IPS-NIHi11 (cell line): Measurements from ENCODE around the gene SF3A1.

ENCODE experiments used
- DNase-seq: peaks from one replicate; pipeline ENCODE4 v3.0.0; 2012; ENCODE audit warnings: mixed read lengths, low spot score

The SF3A1 gene

DNA sequence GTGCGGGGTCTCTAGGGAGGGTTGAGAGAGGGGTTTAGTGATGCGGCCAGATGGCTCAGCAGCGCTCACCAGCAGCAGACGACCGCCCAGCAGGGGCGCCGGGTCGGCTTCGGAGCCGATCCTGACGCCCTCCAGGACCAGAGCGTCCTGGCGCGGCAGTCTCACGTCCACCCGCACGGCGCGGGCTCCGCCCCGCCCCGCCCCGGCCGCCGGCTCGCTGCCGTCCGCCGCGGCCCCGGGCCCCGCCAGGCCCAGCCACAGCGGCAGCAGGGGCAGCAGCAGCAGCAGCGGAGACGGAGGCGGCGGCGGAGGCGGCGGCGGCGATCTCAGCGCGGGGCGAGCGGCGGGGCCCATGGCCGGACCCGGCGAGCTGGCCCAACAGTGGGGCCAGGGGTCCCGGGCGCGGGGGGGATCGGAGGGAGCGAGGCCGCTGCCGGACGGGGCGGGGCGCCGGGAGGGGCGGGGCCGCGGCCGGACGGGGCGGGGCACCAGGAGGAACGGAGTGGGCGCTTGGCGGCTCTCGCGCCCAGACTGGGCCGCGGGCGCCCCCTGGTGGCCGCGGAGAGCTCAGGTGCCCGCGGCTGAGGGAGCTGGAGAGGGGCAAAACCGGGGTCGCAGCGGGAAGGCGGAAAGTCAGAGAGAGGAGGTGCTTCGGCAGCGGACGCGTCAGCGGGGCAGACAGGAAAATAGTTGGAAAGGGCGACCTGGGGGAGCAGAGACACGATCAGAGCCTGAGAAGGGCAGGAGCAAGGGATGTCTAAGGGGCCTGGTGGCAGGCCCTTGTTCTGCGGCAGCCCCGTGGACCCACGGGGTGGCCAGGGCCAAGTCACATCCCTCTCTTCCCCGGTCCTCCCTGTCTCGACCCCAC lies 30.5 kb upstream of the SF3A1 start, which contains the start of gene RNF215:
TSS of gene RNF215 (minus strand) at position 452 of the 868 bp plus-strand sequence. CDS start at position 354, 98 bp downstream.
- DNase-seq = peak; percentile 98

DNA sequence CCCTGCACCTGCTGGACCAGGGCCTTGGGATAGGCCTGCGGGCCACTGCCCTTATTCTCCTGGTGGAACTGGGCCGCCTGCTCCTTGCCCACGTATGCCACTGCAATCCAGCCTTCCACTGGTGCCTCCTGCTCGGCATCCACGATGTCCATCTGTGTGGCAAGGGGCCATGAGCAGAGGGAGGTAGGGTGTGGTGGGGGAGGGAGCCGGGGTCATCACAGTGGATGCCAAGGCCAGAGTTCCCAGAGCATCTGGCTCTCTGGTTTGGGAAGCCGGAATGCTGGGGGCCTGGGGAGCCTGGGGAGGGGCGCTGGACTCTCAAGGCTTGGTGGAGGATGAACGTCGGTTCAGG lies 29.9 kb upstream of the SF3A1 start:
- no peak for DNase-seq

DNA sequence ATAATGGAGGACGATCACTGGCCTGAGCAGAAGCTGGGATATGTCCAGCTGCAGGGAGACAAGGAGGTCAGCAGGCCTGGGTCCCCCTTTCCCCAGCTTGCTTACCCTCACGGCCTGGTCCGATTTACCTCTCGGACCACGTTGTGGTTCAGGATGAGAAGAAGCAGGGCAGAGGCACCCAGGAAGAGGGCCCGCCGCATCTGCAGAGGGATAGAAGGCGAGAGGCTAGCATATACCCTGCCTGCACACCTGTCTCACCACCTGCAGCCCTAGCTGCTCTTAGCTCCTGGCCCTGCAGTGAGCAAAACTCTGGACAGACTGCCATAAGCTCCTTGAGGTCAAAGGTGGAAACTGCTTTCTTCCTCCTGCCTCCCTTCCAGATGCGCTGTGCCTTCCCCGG lies 29.2 kb upstream of the SF3A1 start:
- no peak for DNase-seq

DNA sequence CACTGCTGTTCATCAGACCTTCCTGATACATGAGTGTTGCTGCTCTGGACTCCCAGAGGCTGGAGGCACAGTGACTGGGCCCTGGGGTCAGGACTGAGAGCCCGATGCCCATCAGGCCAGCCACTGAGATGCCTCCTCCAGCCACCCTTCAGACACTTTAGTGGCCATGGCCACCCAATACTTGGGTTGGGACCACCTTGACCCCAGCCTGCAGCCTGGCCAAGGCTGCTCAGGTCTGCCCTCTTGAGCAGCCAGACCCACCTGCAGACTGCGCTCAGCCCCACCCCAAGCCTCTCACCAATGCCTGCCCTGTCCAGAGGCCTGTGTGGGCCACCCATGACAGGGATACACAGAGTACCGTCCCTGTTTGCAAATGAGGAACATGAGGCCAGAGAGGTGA lies 26.4 kb upstream of the SF3A1 start:
- DNase-seq = no peak

DNA sequence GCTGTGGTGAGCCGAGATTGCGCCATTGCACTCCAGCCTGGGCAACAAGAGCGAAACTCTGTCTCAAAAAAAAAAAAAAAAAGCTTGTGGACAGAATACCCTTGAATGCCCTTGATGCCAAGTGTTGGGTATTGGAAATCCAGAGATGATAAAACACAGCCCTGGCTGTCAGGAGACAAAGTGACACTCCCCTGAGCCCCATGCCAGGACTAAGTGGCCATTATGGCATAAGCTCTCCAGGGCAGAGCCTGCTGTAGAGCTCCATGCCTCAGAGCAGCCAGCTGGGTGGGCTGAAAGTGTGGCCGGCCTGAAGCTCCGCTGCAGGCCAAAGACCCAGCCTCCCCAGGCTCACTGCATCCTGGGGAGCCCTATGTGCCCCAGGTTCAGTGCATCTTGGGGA lies 25.6 kb upstream of the SF3A1 start:
- DNase-seq = no peak

DNA sequence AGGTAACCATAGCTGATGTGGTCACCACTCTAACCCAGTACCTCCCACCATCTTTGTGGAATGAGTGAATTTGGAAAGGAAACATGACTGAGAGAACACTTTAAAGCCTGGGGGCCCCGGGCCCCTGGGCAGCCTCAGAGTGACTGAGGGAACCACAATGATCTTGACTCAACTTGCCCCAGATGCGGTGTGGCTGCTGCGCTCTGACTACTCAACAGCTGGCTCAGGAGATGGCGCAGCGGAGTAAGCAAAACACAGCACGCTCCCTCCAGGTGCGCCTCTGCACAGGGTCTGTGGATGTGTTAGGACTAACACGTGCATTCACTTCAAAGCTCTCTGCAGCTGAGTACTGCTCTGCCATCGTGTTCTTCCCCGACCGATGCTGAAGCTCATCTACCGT lies 24.6 kb upstream of the SF3A1 start:
- DNase-seq = no peak

DNA sequence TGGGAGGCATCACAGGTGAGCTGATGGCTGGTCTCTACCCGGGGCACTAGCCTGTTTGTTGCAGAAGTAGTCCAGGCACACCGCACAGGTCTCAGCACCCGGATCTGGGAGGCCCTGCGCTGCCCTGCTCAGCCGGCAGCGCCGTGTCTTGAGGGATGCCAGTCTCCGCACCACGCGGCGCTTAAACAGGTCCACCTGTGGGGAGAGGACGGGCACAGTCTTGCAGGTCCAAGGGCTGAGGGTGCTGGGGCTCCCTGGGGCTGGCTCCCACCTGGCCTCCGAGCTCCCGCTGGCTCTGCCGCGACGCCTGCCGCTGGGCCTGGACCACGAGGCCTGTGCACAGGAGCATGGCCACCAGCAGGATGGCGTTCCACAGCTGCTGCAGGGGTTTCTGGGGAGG lies 23.3 kb upstream of the SF3A1 start:
- DNase-seq = no peak

DNA sequence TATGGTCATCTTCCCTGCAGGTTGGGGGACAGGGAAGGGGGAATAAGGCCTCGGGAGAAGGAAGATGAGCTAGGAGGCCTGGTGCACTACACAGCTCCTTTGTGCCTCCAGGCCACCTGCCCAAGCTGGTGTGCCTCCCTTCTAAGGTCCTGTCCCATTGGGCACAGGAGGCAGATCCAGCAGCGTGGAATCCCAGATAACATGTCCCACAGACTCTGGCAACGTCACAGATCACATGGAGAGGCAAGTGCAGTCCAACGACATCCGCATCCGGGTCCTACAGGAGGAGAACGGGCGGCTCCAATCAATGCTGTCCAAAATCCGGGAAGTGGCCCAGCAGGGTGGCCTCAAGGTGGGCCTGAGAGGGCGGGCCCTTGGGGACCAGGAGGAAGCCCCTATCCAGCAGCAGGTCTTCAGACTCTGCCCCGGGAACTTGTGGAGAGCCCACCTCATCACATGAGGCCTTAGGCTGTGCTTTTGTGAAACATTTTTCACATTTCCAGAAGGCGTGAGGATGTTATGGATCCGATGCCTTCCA lies 18.7 kb upstream of the SF3A1 start:
- no peak for DNase-seq

DNA sequence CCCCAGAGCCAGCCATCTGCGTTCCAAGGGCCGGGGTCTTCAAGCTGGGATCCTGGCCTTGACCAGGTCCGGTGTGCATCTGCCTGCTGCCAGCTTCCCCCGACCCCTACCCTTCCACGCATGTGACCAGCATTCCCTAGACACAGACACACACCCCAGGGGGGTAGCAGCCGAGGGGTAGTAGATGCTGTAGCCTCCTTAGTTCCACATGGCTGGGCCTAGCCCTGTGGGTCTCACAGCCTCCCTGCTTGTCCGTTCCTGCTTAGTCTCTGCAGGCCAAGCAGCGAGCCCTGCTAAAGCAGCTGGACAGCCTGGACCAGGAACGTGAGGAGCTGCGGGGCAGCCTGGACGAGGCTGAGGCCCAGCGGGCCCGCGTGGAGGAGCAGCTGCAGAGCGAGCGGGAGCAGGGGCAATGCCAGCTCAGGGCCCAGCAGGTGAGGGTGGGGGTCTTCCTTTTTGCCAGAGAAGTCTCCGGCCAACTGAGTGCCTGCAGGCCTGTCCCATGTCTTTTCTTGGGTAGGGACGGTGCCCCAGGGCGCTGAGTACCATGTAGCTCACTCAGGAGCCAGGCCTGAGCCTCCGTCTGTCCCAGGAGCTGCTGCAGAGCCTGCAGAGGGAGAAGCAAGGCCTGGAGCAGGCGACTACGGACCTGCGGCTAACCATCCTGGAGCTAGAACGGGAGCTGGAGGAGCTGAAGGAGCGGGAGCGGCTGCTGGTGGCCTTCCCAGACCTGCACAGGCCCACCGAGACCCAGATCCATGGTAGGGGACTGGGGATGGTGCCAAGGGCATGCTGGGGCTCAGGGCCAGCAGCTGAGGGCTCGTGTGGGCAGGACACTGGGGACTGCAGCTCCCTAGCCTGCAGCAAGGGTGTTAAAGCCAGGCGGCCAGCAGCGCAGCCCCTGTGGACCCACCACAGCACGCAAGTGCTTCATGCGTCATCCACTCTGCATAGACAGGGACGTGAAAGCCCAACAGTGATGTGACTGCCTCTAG lies 16.9 kb upstream of the SF3A1 start:
- no peak for DNase-seq

DNA sequence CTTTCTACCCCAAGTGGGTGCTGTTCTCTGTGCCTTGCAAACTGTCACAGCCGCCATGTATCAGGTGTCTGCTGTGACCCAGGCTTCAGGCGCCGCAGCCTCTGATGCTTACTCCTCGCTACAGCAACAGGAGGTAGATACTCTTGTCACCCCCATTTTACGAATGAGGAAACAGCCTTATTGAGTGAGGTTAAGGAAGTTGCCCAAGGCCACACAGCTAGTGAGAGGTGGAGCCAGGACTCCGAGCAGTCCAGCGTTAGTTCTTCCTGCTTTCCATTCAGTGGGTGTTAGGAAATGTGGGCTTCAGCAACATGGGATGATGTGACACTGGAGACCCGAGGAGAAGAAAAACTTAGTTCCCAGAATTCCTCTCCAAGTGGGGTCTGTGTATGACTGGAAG lies 16.2 kb upstream of the SF3A1 start:
- no peak for DNase-seq

DNA sequence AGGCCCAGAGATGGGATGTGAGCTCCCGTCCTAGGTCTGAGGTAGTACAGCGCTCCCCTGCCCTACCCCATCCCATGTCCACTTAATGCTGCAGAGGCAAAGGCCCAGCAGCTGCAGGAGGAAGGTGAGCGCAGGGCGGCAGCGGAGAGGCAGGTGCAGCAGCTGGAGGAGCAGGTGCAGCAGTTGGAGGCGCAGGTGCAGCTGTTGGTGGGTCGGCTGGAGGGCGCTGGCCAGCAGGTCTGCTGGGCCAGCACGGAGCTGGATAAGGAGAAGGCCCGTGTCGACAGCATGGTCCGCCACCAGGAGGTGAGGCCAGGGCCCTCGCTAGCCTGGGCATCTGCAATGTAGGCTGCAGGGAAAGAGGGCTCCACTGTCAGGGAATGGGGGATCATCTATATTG lies 15.3 kb upstream of the SF3A1 start:
- DNase-seq = peak; percentile 43

DNA sequence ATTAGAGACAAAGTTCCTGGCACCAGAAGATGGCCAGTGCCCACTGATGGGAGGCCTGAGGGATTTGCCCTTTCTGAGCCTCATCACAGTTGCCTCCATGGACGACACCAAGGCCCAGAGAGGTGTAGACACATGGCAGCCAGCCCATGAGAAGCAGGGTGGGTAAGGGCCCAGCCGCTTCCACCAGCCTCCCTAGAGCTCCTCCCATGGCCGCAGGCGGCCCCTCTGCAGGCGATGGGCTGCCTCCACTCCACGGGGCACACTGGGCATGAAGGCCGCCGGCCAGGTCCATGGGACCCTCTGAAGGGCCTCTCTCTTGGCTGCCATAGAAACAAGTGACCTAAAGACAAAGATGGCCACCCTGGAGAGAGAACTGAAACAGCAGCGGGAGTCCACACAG lies 14.6 kb upstream of the SF3A1 start:
- no peak for DNase-seq

DNA sequence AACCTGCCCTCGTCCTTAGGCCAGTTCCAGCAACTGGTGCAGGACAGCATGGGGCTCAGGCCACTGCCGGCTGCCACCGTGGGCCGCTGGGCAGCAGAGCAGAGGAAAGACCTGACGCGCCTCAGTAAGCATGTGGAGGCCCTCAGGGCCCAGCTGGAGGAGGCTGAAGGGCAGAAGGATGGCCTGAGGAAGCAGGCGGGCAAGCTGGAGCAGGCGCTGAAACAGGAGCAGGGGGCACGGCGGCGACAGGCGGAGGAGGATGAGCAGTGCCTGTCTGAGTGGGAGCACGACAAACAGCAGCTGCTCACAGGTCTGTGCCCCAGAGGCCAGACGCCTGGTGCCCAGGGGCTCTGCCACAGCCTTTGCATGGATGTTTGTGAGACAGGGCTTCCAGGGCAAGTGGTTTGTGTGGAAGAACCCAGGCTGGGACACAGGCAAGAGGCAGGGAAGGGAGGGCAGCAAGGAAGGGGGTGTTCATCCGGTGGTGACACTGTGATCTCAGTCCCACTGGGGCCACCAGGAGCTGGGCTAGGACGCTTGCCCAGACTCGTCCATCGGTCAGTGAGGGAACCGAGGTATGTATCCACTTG lies 14.0 kb upstream of the SF3A1 start:
- DNase-seq = no peak

DNA sequence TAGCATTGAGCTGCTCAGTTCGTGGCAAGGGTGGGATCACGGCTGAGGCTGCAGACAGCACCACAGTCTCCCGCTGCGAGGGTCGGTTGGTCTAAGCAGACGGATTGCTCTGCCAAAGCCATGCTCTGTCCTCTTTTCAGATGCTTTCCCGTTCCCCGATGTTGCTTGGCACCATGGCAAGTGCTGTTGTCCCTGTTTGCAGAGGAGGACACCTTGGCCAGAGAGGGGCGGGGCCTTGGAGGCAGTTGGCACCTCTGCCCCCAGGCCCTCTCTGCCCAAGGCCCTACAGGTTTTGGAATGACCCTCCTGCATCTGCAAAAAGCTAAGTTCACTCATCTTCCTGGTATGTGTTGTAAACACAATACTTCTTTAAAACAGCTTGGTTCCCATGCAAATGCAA lies 11.7 kb upstream of the SF3A1 start:
- no peak for DNase-seq

DNA sequence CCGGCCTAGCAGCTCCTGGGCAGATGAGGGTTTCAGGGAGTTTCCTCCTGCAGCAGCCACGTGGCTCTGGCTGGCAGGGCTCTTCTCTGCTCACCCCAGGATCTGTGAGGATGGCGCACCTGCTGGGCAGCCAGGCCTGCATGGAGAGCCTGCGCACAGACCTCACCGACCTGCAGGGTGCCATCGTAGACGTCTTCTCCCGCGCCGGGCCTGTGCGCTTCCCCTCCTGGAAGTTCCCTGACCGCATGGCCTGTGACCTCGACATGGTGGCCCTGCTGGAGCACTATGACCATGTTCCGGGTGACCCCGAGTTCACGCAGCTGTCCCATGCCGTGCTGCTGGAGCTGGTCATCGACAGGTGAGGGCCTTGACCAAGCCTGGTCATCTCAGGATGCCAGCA lies 9.2 kb upstream of the SF3A1 start:
- DNase-seq = no peak

DNA sequence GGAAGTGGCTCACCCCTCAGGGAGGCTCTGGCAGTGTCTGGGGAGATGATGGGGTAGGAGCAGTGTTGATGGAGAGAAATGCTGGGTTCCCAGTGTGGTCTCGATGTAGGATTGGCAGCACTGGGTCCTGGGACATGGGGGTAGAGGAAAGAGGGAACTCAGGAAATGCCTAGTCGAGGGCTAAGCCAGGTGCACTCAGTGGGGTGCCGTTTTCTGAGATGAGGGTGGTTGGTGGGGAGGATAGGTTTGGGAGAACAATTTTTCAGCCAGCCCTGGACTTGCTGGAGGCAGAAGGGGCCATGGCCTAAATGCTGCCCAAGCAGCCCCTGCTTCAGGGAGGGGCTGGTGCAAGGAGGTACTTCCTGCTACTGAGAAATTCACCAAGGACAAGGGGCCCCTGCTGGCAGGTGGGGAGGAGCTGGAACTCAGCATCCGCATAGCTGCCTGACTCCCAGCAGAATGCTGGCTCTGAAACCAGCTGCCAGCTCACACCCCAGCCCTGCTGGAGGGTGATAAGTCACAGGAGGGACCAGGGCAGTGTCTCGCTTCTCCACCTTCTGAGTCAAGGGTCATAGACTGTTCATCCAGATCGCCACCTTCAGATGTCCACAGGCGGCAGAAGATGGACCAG lies 6.1 kb upstream of the SF3A1 start:
- peak; percentile 63 for DNase-seq

DNA sequence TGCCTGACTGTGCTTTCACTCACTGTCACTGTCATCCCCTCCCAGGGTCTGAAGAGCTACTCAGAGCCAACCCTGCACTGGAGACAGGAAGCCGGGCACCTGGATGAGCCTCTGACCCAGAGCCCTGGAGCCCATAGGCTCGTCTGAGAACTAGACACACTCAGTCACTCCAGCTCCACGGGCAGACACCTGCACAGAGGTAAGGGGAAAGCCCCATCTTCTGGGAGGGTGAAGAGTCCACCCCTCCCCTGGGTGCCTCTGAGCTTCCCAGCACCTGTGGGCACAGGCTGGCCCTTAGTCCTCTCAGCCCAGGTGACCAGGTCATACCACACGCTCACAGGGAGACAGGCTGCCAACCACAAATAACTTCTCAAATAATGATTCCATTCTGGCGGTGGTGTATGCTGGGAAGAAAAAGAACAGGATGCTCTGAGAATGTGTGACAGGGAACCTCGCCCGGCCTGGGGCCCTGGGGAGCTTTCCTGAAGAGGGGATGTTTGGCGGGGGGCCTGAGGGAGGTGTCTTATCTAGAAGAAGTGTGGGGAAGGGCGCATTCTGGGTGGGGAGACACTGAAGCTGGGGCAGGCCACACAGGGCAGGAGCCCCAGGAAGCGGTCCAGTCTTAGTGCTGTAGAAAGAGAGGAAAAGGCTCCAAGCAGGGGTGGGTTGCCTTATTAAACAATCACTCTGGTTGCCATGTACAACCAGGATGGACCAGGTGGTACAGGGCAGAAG lies 5.4 kb upstream of the SF3A1 start:
- DNase-seq = no peak

DNA sequence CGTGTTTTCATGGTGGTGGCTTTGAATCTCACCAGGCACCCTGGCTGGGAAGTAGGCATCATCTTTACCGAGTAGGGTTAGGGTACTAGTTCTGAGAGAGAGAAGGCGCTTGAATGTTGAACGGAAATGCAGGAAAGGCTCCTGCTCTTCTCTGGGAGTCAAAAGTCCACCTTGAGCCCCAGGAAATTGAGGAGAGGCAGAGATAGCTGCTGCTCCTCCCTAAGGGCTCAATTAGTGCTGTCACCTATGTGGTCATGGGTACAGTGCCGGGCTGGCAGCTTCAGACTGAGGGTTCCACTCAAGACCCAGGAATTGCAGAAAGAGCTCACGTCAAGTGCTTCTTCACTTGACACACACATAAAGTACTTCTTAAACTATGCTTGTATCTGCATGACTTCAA lies 1.8 kb upstream of the SF3A1 start:
- DNase-seq = no peak

DNA sequence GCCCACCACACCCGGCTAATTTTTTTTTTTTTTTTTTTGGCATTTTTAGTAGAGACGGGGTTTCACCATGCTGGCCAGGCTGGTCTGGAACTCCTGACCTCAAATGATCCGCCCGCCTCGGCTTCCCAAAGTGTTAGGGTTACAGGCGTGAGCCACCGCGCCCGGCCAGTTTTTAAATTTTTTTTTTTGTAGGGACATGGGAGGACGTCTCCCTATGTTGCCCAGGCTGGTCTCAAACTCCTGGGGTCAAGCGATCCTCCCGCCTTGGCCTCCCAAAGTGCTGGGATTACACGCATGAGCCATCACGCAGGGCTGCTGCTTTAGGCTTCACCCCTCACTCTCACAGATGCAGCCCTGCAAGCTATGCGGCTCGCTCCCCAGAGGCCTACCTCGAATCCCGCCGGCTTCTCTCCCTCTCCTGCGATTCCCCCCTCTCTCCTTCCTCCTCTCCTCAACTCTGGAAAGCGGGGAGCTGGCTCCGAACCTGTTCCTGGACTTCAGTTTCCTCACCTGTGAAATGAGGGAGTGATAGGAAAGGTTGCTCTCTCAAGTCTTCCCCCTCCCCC lies 1.0 kb upstream of the SF3A1 start:
- no peak for DNase-seq

DNA sequence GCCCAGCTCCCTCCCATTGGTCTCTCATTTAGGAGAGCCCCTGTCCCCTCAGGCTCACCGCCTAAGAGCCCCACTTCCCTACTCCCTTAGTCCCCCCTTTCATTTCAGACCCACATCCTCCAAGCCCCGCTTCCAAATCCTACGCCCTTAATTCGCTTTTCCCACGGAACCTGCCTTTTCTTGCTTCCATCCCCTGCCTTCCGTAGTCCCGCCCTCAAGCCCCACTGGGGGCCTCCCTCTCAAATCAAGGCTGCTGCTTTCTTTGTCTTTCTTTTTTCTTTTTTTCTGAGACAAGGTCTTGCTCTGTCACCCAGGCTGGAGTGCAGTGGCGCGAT lies 509 bp upstream of the SF3A1 start:
- DNase-seq = no peak

DNA sequence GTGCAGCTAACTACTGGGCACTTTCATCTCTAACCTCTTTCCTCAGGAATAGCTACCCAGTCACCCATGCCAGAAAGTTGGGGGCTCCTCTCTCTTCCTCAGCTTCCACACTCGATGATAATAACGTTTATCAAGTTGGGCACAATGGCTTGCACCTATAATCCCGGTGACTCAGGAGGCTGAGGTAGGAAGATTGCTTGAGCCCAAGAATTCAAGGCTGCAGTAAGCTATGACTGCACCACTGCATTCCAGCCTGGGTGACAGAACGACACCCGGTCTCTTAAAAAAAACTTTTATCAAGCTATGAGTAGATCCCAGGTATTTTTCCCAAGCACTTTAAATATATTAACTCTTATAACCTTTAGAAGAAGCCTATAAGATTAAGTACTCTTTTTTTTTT lies 2.0 kb downstream of the SF3A1 start:
- no peak for DNase-seq
